ENCODE measurements around the gene LRP1-AS. TPM values are rescaled to one million over a fixed set of nuclear protein-coding genes. Genes with fewer than 3 reads are reported as not detected.

Gene LRP1-AS
- total RNA-seq: not detected

GRCh38 chr12:57146961-57147944 is at the start of gene LRP1-AS:
Gene LRP1-AS, minus strand, starts transcription at chr12:57147619.

DNA sequence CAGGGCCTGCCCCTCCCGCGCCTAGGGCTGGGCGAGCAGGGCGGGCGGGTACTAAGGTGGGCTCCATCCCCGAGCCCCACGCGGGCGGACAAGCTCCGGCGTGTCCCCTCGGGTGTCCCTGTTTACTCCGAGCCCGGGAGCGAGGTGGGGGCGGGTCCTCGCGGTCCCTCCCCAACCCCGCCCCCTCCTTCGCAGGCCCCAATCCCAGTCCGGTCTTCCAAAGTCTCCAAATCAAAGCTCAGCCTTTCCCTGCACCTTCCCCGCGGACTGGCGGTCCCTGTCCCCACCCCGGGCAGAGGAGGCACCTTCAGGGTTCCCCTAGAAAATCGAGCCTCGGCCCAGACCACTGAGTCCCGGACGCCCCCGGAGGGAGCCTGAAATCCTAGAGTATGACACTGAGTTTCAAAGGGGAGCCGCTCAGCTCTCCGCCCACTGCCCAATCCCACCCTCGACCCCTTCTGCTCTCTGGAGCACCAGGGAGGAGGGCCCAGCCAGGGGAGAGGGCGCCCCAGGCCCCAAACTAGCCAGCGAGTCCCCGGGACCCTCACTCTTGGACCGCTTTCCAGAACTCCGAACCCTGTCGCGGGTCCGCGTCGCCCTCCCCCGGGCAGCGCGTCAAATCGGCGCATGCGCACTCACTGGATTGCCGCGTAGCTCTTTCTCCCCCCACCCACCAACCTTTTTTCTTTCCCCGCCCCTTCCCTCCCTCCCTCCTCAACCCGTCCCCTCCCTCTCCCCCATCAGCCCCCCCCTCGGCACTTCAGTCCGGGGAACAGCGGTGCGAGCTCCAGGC is 19.5 kb downstream of the LRP1-AS start, which contains the start of gene LRP1:
Gene LRP1 (plus strand): TSS at position 758 of the 793 bp plus-strand sequence. CDS start 482 bp downstream, outside the sequence.

DNA sequence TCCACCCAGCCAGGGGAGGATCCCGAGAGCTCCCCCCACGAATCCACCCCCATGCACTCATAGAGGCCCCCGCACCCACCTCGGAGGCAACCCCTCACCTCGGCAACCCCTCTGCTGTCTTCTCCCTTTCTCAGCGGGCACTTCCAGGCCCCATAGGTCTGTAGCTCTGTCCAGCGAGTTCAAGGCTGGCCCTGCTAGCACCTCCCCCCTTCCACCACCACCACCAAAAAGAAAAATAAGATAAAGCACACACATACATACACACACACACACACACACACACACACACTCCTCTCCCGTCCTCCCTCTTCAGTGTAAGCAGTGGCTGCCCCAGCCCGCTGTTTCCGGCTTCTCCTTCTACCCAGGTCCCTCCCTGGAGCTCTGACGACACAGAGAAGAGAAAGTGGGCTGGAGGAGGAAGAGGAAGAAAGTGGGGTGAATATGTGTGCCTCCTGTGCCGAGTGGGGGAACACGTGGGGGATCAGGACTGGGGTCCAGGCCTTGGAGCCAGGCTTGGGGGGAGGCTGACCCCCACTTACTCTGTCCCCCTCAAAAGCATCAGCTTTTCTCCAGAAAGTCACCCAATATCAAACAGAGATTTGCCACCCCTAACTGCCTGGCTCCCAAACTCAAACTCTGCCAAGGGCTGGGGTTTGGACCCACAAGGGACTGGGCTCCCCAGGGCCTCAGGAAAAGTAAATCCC is 36.2 kb downstream of the LRP1-AS start, which contains the start of gene STAT6:
Gene STAT6 (minus strand): TSS at position 332 of the 704 bp plus-strand sequence. CDS start 3,084 bp downstream, outside the sequence.

Small RNA genes within 50 kb of the gene (small RNA-seq; reads per million reads assigned to genes)
- not detected for gene MIR1228 (ENCODE audit: low replicate concordance)

Other genes starting within 250 kb of the LRP1-AS start
- gene SDR9C7, start 213.2 kb downstream of the LRP1-AS start, total RNA-seq: not detected
- 1.1 TPM for gene RDH16, start 190.0 kb downstream of the LRP1-AS start, total RNA-seq
- gene ZBTB39, start 141.1 kb downstream of the LRP1-AS start, total RNA-seq: 8.9 TPM
- 1.6 TPM for gene TAC3, start 131.1 kb downstream of the LRP1-AS start, total RNA-seq
- 0.64 TPM for gene MYO1A, start 97.5 kb downstream of the LRP1-AS start, total RNA-seq
- gene NEMP1, start 68.8 kb downstream of the LRP1-AS start, total RNA-seq: 11.7 TPM
- gene NAB2, start 58.5 kb downstream of the LRP1-AS start, total RNA-seq: 43.1 TPM
- 90.6 TPM for gene STAT6, start 36.3 kb downstream of the LRP1-AS start, total RNA-seq
- 199 TPM for gene LRP1, start 19.1 kb downstream of the LRP1-AS start, total RNA-seq
- 8.5 TPM for gene NXPH4, start 69.2 kb upstream of the LRP1-AS start, total RNA-seq
- gene SHMT2, start 82.1 kb upstream of the LRP1-AS start, total RNA-seq: 77.4 TPM
- 83.0 TPM for gene STAC3, start 103.6 kb upstream of the LRP1-AS start, total RNA-seq